HG03196 (cell line): Measurements from ENCODE around the gene BBS4.
"Not testable (repeated sequence)": the region's sequence is repeated elsewhere in the genome, so short reads cannot be mapped to it uniquely, and the experiment has no call there.

Experiments
- ATAC-seq: cut with Tn5 transposase; IDR thresholded peaks from one replicate; pipeline ENCODE4 v1.9.1; 2021; ENCODE audit not compliant: unreplicated experiment

BBS4 gene

GRCh38 chr15:72698938-72699337, 12.9 kb downstream of the BBS4 start:
- ATAC-seq = no peak

GRCh38 chr15:72700076-72700475, 14.1 kb downstream of the BBS4 start:
- no peak for ATAC-seq

GRCh38 chr15:72706266-72706665, 20.3 kb downstream of the BBS4 start:
- ATAC-seq = no peak

- not testable (repeated sequence) for ATAC-seq
These were observed 22.7 kb downstream of the BBS4 start for GRCh38 chr15:72708551-72709303.

GRCh38 chr15:72722071-72722696, 36.2 kb downstream of the BBS4 start:
- ATAC-seq = no peak

GRCh38 chr15:72724028-72724427, 38.0 kb downstream of the BBS4 start:
- no peak for ATAC-seq

GRCh38 chr15:72725446-72725845, 39.4 kb downstream of the BBS4 start:
- ATAC-seq = no peak

- not testable (repeated sequence) for ATAC-seq
These were observed 39.8 kb downstream of the BBS4 start for GRCh38 chr15:72725851-72726250.

- ATAC-seq = no peak
These were observed 41.1 kb downstream of the BBS4 start for GRCh38 chr15:72727154-72727553.

- ATAC-seq = not testable (repeated sequence)
These were observed 42.2 kb downstream of the BBS4 start for GRCh38 chr15:72728249-72728648.

- ATAC-seq = no peak
These were observed 42.8 kb downstream of the BBS4 start for GRCh38 chr15:72728821-72729220.

GRCh38 chr15:72732086-72732485, 46.1 kb downstream of the BBS4 start:
- ATAC-seq = no peak

GRCh38 chr15:72732516-72732915, 46.5 kb downstream of the BBS4 start:
- no peak for ATAC-seq

GRCh38 chr15:72733941-72734738, 48.1 kb downstream of the BBS4 start:
- no peak for ATAC-seq

- no peak for ATAC-seq
These were observed 49.1 kb downstream of the BBS4 start for GRCh38 chr15:72735111-72735510.

- no peak for ATAC-seq
These were observed 51.1 kb downstream of the BBS4 start for GRCh38 chr15:72737061-72737460.

- no peak for ATAC-seq
These were observed 51.7 kb downstream of the BBS4 start for GRCh38 chr15:72737723-72738122.

GRCh38 chr15:72740219-72740618, 54.2 kb downstream of the BBS4 start:
- ATAC-seq = peak; percentile 84

GRCh38 chr15:72749700-72750099, 63.7 kb downstream of the BBS4 start:
- ATAC-seq = no peak

GRCh38 chr15:72751751-72752455, 65.9 kb downstream of the BBS4 start:
- no peak for ATAC-seq

GRCh38 chr15:72754096-72754495, 68.1 kb downstream of the BBS4 start:
- ATAC-seq = no peak
